ENCODE data around the gene ADH6.

ADH6 gene

DNA sequence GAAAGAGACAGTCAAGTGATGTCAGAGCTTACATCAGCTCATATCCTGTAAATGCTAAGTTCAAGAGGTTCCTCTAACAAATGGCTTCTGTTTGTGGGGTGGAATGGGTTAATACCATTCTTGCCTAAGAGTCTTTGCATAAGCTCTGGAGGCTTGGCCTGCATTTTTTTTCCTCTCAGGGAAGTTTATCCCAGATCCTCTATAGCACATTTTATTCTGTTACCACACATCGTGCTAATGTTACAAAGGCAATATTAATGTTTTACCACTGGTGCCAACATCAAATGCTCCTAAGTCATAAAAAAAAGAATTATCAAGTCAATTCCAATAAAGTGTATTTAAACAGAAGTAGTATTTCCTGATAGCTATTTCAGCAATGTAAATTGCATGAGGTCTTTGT lies 2.9 kb upstream of the ADH6 start:
- TF ChIP-seq, protein P1, sequence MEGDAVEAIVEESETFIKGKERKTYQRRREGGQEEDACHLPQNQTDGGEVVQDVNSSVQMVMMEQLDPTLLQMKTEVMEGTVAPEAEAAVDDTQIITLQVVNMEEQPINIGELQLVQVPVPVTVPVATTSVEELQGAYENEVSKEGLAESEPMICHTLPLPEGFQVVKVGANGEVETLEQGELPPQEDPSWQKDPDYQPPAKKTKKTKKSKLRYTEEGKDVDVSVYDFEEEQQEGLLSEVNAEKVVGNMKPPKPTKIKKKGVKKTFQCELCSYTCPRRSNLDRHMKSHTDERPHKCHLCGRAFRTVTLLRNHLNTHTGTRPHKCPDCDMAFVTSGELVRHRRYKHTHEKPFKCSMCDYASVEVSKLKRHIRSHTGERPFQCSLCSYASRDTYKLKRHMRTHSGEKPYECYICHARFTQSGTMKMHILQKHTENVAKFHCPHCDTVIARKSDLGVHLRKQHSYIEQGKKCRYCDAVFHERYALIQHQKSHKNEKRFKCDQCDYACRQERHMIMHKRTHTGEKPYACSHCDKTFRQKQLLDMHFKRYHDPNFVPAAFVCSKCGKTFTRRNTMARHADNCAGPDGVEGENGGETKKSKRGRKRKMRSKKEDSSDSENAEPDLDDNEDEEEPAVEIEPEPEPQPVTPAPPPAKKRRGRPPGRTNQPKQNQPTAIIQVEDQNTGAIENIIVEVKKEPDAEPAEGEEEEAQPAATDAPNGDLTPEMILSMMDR (IDR thresholded peaks at IDR 0.05; ENCODE audit: control insufficient read depth, insufficient read depth, low read depth, low read length, missing control alignments): no peak
- DNase-seq (ENCODE audit: low read depth): no peak

DNA sequence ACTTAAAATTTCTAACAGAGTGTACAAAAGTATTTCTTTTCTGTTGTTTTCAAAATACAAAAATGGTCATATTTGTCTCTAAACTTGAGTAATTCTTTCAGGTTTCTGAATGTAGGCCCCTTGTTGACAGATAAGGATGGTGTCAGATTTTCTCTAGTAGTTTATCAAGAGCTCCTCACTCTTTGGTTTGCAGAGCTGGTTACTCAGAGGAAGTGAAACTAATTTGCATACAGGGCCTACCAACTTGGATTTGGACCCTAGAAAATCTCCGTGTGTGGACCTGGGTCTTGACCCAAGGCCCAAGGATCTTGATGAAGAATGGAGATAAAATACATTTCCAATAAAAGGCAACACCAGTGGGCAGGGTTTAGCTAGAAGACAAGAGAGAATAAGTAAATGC lies 433 bp upstream of the ADH6 start:
- DNase-seq (ENCODE audit: low read depth): no peak
- TF ChIP-seq, protein P1 (IDR thresholded peaks at IDR 0.05; ENCODE audit: control insufficient read depth, insufficient read depth, low read depth, low read length, missing control alignments): no peak

More for the DNA sequence above, 2.9 kb upstream of the ADH6 start:
- no peak overlapping the region for H3K4me3 ChIP-seq (ENCODE audit: control insufficient read depth, low read depth, low read length)

DNA sequence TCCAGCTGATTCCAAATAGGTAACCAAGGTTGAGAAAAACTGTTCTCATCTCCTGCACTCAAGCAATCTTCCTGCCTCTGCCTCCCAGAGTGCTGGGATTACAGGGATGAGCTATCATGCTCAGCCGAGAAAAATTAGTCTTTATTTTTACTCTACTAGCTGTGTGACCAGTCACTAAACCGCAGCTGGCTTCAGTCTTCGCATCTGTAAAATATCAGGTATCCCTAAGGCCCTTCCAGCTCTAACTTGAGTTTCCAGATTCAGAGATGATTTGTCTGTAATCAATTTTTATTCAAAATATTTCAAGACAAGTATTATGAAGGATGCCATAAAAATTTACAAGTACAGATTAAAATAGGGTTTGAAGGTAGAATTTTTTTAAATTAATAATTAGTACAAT lies 3.5 kb downstream of the ADH6 start:
- DNase-seq (ENCODE audit: low read depth): no peak
- no peak overlapping the region for H3K4me3 ChIP-seq (ENCODE audit: control insufficient read depth, low read depth, low read length)
- TF ChIP-seq, protein P1 (IDR thresholded peaks at IDR 0.05; ENCODE audit: control insufficient read depth, insufficient read depth, low read depth, low read length, missing control alignments): no peak

More for the DNA sequence above, 433 bp upstream of the ADH6 start:
- H3K4me3 ChIP-seq (ENCODE audit: control insufficient read depth, low read depth, low read length): no peak overlapping the region

DNA sequence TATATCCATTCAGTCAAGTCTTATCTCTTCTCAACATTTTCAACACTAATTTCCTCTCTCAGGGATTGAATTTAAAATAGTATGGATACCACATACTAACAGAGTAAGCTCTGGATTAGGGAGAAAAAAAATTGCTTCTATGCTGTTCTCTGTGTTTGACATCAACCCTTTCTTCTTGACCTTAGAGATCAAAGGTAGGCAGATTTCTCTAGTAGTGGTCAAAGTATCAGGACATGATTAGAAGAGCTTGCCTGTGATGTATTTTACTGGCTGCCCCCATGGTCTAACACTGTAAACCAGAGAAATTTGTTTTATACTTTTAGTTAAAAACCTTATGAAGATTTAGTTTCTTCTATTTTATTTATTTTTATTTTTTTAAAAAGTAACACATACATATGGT lies 8.3 kb downstream of the ADH6 start:
- TF ChIP-seq, protein P1 (IDR thresholded peaks at IDR 0.05; ENCODE audit: control insufficient read depth, insufficient read depth, low read depth, low read length, missing control alignments): no peak
- no peak for DNase-seq (ENCODE audit: low read depth)
- no peak overlapping the region for H3K4me3 ChIP-seq (ENCODE audit: control insufficient read depth, low read depth, low read length)

DNA sequence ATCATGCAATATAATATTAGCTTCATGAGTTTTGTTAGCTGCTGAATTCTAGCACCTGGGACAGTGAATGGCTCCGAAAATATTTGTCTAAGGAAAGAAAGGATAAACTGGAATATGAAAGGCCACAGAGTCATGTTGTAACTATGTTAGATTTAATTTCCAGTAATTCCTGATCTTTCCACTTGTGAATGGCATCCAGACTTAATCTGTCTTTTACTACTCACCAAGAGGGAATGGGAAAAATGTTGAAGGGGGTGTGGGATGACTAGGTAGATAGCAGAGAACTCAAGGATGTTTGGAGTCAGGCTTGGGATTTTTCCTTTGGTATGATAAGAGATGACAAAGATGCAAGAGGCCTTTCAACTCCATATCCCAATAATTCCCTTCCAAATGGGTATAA lies 9.4 kb downstream of the ADH6 start:
- no peak for DNase-seq (ENCODE audit: low read depth)
- no peak overlapping the region for H3K4me3 ChIP-seq (ENCODE audit: control insufficient read depth, low read depth, low read length)
- TF ChIP-seq, protein P1 (IDR thresholded peaks at IDR 0.05; ENCODE audit: control insufficient read depth, insufficient read depth, low read depth, low read length, missing control alignments): no peak

DNA sequence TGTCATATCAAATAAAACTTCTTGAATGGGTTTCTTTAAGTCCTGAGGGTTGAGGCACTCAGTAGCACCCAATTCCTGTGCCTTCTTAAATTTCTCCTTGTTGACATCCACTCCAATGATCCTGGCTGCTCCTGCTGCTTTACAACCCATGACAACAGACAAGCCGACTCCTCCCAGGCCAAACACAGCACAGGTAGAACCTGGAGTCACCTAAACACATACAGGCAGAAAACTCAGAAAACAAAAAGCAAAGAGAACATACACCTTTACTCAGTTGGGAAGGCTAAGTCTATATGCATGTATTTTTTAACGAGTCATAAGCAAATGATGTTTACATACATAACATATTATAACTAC lies 10.3 kb downstream of the ADH6 start:
- DNase-seq (ENCODE audit: low read depth): no peak
- H3K4me3 ChIP-seq (ENCODE audit: control insufficient read depth, low read depth, low read length): no peak overlapping the region
- TF ChIP-seq, protein P1 (IDR thresholded peaks at IDR 0.05; ENCODE audit: control insufficient read depth, insufficient read depth, low read depth, low read length, missing control alignments): no peak
